Breast epithelium (tissue), 3 donors: Measurements from ENCODE around the gene RNU1-3.
"Not testable (repeated sequence)": the region's sequence is repeated elsewhere in the genome, so short reads cannot be mapped to it uniquely, and the experiment has no call there.

Source experiments
- POLR2A ChIP-seq: fragments of 450-650 bp; IDR thresholded peaks from one replicate; pipeline ENCODE4 v1.6.1; 2016; ENCODE audit warnings: antibody characterized with exemption, mild to moderate bottlenecking, moderate library complexity
- POLR2AphosphoS5 ChIP-seq, 3 donors: sonication (generic); formaldehyde crosslinking; IDR thresholded peaks; one replicate each; pipeline ENCODE4 v1.6.1; 2017; ENCODE audit warnings: antibody characterized with exemption in 3 of 3
- TF ChIP-seq, protein P1 (sequence below), 3 donors: fragments of 450-650 bp; IDR thresholded peaks; one replicate each; pipeline ENCODE4 v1.5.1; 2016 to 2017; ENCODE audit warnings: antibody characterized with exemption in 3 of 3, mild to moderate bottlenecking in 3 of 3, moderate library complexity in 3 of 3

DNA sequence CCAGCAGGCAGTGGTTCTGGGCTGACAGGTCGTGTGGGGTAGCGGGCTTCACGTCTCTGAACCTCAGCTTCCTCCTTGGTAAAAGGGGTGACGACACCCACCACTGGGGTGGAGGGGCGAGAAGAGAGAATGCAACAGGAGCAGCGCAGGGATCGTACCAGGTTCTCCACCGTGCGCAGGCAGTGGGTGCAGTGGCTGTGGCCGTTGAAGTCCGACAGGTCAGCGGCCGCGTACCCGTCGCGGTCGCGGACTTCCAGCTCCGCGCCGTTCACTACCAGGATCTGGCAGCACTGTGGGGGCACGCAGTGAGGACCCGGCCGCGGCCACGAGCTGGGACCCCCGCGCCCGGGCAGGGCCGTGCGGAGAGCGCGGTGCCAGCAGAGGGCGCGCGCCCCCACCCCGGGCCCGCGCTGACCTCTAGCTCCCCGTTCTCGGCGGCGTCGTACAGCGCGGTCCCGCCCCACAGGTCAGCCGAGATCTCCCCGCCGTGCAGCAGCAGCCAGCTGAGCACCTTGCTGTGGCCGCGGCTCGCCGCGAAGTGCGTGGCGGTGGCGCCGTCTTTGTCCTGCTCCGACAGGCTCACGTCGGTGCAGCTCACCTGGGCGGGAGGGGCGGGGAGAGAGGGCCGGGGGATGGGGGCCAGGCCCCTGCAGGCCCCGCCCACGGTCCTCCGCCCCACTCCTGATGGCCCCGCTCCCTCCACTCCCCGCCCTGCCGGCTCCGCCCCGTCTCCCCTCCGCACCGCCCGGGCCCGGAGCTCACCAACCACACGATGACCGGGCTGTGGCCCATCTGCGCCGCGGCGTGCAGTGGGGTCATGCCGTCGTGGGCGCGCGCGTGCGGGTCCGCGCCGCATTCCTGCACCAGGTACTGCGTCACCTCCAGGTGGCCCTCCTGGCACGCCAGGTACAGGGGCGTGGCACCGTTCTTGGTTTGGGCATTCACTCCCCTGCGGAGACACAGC is 40.7 kb upstream of the RNU1-3 start:
- TF ChIP-seq, protein P1, sequence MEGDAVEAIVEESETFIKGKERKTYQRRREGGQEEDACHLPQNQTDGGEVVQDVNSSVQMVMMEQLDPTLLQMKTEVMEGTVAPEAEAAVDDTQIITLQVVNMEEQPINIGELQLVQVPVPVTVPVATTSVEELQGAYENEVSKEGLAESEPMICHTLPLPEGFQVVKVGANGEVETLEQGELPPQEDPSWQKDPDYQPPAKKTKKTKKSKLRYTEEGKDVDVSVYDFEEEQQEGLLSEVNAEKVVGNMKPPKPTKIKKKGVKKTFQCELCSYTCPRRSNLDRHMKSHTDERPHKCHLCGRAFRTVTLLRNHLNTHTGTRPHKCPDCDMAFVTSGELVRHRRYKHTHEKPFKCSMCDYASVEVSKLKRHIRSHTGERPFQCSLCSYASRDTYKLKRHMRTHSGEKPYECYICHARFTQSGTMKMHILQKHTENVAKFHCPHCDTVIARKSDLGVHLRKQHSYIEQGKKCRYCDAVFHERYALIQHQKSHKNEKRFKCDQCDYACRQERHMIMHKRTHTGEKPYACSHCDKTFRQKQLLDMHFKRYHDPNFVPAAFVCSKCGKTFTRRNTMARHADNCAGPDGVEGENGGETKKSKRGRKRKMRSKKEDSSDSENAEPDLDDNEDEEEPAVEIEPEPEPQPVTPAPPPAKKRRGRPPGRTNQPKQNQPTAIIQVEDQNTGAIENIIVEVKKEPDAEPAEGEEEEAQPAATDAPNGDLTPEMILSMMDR (IDR thresholded peaks at IDR 0.05), result not testable (repeated sequence)
- TF ChIP-seq POLR2A; POLR2AphosphoS5 (IDR thresholded peaks at IDR 0.05): not testable (repeated sequence)
